NK-92 (cell line): ENCODE measurements around the gene EPB41.

Experiments
- DNase-seq: peaks from one replicate; lab custom pipeline; 2025; ENCODE audit not compliant: unreplicated experiment; lab: John Stamatoyannopoulos, UW

Gene EPB41

DNA sequence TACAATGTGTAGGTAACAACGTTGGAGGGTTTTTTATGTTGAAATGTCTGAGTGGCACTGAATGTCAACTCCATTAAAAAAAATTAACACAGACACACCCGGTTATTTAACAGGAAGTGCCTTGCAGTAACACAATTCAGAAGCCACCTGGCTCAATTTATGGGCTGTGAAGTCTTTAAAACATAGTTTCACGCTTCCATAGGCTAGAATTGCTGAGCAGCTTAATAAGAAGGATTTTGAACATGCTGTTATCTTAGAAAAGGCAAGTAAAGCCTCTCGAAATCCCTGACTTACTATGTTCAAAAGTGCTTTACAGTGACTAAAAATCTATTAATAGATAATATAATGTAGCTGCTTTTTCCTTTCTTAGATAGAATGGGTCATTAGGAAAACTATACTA lies 247.7 kb downstream of the EPB41 start:
- DNase-seq = no peak

DNA sequence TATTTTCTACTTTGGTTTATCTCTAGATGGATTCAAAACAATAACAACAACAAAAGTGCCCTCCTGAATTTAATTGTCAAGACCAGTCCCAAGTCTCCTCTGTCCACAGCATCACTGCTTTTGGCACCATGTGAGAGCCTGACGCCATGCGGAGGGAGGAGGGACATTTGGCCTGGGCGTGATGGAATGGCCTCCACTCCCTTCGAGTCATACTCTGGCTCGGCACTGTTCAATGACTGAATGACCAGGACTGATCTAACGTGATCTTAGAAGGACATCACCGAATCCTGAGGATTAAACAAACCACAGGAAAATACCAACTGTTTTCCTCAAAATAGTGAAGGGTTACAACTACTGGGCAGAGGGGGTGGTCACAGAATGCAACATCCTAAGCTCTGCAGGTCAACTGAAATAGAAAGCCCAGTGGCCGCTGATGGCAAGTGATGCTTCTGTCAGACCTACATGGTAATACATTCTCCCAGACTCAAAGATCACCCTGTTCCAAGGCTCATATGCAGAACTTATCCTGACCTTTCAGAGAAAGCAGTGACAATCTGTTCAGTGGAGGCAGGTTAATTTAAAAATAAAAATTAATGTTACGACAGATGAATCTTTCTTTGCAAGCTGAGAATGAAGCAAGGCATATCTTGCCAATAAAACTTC lies 248.2 kb downstream of the EPB41 start:
- DNase-seq = no peak

DNA sequence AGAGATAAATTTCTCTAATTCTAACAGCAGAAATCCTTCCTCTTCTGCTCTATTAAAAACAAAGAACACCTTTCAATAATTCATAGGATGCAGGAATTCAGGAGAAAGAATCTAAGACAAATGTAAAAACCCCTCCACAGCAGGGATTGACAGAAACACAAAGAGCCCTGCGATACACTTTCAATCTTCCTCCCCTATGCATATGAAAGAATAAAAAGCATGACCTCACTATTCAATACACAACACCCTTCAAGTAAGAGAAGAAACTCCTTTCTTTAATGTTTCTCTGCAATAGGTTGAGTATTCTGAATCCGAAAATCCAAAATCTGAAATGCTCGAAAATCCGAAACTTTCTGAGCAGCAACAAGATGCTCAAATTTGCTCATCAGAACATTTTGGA lies 250.2 kb downstream of the EPB41 start:
- no peak for DNase-seq

DNA sequence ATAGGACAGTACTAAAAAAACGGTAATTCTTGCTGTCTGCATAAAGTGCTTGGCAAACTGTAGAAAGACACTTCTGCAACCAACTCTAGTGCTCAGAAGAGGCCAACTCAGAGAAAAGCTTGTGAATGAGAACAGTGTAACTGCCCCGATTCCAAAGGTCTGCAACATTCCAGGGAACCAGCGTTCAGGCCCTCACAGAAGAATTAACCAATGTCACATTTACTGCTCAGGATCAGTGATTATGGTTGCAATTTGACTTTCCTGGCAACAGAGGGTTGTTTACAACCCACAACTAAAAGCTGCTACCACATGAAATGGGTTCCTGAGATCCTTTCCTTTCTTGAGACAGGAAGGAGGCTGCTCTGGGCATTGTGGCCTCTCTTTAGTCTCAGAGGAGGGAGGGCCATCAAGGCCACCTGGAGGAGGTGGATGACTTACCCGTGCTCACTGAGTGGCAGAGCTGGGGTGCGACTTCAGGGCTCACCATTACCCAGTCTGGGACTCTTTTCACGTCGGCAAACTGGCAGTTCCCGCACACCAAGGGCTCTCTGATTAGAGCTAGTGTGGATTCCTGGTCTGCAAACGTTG lies 252.0 kb downstream of the EPB41 start:
- DNase-seq = no peak

DNA sequence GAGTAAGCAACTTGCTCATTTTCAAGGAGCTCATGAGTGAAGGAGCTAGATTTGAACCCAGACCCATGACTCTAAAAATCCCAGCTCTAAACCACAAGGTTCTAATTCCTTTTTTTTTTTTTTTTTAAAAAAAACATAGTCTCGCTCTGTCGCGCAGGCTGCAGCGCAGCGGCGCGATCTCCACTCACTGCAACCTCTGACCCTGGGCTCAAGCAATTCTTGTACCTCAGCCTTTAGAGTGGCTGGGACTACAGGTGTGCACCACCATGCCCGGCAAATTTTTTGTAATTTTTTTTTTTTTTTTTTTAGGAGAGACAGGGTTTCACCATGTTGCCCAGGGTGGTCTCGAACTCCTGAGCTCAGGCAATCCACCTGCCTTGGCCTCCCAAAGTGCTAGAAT lies 253.5 kb downstream of the EPB41 start:
- DNase-seq = no peak
